ENCODE results near the gene EXO1. TPM values are rescaled to one million over a fixed set of nuclear protein-coding genes. Genes with fewer than 3 reads are reported as not detected.

The EXO1 gene
- total and polyA plus RNA-seq, 5 donors from 2014 or later, result 0.83 to 2.7 (median 2.0) TPM

DNA sequence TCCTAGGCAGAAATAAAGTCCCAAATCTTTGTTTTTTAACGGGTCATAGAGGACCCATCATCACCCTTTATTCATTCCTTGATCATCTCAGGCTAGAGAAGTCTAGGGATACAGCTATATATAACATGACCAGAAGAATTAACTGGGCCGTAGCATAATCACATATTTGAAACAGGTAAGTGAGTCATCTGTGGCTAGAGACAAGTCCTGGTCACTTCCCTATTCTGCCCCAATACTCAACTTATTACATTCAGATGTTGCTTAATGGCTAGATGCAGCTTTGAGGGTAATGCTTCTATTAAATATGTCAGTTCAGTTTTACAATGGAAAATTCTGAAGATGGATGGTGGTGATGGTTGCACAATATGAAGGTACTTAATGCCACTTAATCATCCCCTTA, 47.0 kb downstream of the EXO1 start:
- Histone ChIP-seq H3K27me3 (ENCODE audit: control insufficient read depth, insufficient read depth, low read length) (no peaks in the 10 kb centered on the region), H3K36me3 (ENCODE audit: control insufficient read depth, insufficient read depth, low read length) (no peaks in the 10 kb centered on the region), H3K4me3 (ENCODE audit: low read depth, low read length) (no peak overlapping the region), H3K9me3 (ENCODE audit: control insufficient read depth in 2 of 2, low read length in 2 of 2) (no peaks in the 10 kb centered on the region), H3K4me1 (ENCODE audit: control insufficient read depth, insufficient read depth, low read length, poor library complexity, severe bottlenecking) (no peaks in the 10 kb centered on the region), H3K27ac (ENCODE audit: insufficient read depth, low read length, poor library complexity, severe bottlenecking) (no peak overlapping the region)
- Mint-ChIP-seq H3K4me1 (peaks cover 0 to 6% (median under 1%) of the 10 kb centered on the region in 4 donors), H3K27ac (no peak overlapping the region), H3K9me3 (peaks cover 0 to 2% (median 0%) of the 10 kb centered on the region in 7 donors), H3K36me3 (no peaks in the 10 kb centered on the region), H3K4me3 (no peak overlapping the region), H3K27me3 (no peaks in the 10 kb centered on the region)
- ATAC-seq (ENCODE audit: low read depth in 2 of 2) (no peak), DNase-seq (no peak)

DNA sequence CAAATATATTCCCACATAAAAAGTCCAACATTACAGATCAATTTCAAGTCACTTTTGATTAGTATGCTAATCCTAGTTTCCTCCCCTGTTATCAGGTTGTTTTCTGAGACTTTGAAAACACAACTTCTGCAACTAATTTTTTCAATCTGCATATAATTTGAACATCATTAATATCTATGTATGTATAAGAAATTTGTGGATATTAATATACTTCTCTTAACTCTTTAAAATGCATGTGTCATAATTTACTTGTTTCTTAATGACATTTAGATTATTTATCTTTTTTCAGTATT, 48.6 kb downstream of the EXO1 start:
- H3K4me3 ChIP-seq (ENCODE audit: low read depth, low read length), result no peak overlapping the region
- H3K9me3 Mint-ChIP-seq, result peaks cover 0 to 2% (median 0%) of the 10 kb centered on the region in 7 donors
- H3K27ac ChIP-seq (ENCODE audit: insufficient read depth, low read length, poor library complexity, severe bottlenecking), result no peak overlapping the region
- H3K27ac Mint-ChIP-seq, result no peak overlapping the region
- H3K4me3 Mint-ChIP-seq, result no peak overlapping the region
- no peaks in the 10 kb centered on the region for H3K4me1 ChIP-seq (ENCODE audit: control insufficient read depth, insufficient read depth, low read length, poor library complexity, severe bottlenecking)
- no peaks in the 10 kb centered on the region for H3K27me3 Mint-ChIP-seq
- DNase-seq, result no peak
- peaks cover 0 to 2% (median 0%) of the 10 kb centered on the region in 4 donors for H3K4me1 Mint-ChIP-seq
- no peaks in the 10 kb centered on the region for H3K36me3 Mint-ChIP-seq
- ATAC-seq (ENCODE audit: low read depth in 2 of 2), result no peak
- H3K27me3 ChIP-seq (ENCODE audit: control insufficient read depth, insufficient read depth, low read length), result no peaks in the 10 kb centered on the region
- no peaks in the 10 kb centered on the region for H3K36me3 ChIP-seq (ENCODE audit: control insufficient read depth, insufficient read depth, low read length)
- no peaks in the 10 kb centered on the region for H3K9me3 ChIP-seq (ENCODE audit: control insufficient read depth in 2 of 2, low read length in 2 of 2)

DNA sequence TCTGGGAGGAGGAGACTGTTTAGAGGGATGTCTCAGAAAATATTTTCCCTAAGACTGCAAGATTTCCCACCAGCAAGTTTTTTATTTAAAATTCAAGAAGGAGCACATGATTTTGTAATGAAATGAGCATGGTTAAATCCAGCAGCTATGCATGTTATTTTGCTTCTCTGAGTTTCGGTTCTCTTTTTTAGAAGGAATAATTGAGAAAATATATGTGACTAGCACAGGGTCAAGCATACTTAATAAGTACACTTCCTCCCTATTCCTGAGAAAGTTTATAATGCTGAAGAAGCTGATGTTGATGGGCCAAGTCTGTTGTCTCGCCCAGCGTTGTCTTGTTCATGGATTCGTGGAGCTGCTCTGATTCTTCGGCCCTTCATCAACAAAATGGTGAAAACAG, 51.2 kb downstream of the EXO1 start:
- Mint-ChIP-seq H3K4me1 (no peaks in the 10 kb centered on the region), H3K27me3 (no peaks in the 10 kb centered on the region), H3K9me3 (peaks cover 0 to 2% (median 0%) of the 10 kb centered on the region in 7 donors), H3K27ac (no peak overlapping the region), H3K36me3 (no peaks in the 10 kb centered on the region), H3K4me3 (no peak overlapping the region)
- H3K36me3 ChIP-seq (ENCODE audit: control insufficient read depth, insufficient read depth, low read length), result no peaks in the 10 kb centered on the region
- no peaks in the 10 kb centered on the region for H3K27me3 ChIP-seq (ENCODE audit: control insufficient read depth, insufficient read depth, low read length)
- no peaks in the 10 kb centered on the region for H3K4me1 ChIP-seq (ENCODE audit: control insufficient read depth, insufficient read depth, low read length, poor library complexity, severe bottlenecking)
- ATAC-seq (ENCODE audit: low read depth in 2 of 2) (no peak), DNase-seq (no peak)
- H3K27ac ChIP-seq (ENCODE audit: insufficient read depth, low read length, poor library complexity, severe bottlenecking), result no peak overlapping the region
- no peaks in the 10 kb centered on the region for H3K9me3 ChIP-seq (ENCODE audit: control insufficient read depth in 2 of 2, low read length in 2 of 2)
- no peak overlapping the region for H3K4me3 ChIP-seq (ENCODE audit: low read depth, low read length)

DNA sequence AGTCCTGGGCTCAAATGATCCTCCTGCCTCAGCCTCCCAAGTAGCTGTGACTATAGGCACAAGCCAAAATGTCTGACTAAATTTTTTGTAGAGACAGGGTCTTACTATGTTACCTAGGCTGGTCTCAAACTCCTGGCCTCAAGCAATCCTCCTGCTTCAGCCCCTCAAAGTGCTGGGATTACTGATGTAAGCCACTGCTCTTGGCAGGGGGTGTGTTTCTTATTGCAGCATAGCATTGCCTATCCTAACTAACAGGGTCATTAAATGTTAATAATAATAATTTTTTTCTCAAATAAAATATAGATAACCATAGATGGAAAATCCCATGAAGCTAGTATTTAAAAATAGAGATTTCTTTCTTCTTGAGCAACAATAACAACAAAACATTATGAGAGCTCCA, 52.4 kb downstream of the EXO1 start:
- Mint-ChIP-seq H3K27me3 (no peaks in the 10 kb centered on the region), H3K4me1 (no peaks in the 10 kb centered on the region), H3K9me3 (peaks cover 0 to 2% (median 0%) of the 10 kb centered on the region in 7 donors), H3K36me3 (no peaks in the 10 kb centered on the region), H3K27ac (no peak overlapping the region), H3K4me3 (no peak overlapping the region)
- no peak for DNase-seq
- ATAC-seq (ENCODE audit: low read depth in 2 of 2), result no peak
- no peaks in the 10 kb centered on the region for H3K9me3 ChIP-seq (ENCODE audit: control insufficient read depth in 2 of 2, low read length in 2 of 2)
- no peaks in the 10 kb centered on the region for H3K36me3 ChIP-seq (ENCODE audit: control insufficient read depth, insufficient read depth, low read length)
- no peak overlapping the region for H3K4me3 ChIP-seq (ENCODE audit: low read depth, low read length)
- no peaks in the 10 kb centered on the region for H3K4me1 ChIP-seq (ENCODE audit: control insufficient read depth, insufficient read depth, low read length, poor library complexity, severe bottlenecking)
- no peaks in the 10 kb centered on the region for H3K27me3 ChIP-seq (ENCODE audit: control insufficient read depth, insufficient read depth, low read length)
- H3K27ac ChIP-seq (ENCODE audit: insufficient read depth, low read length, poor library complexity, severe bottlenecking), result no peak overlapping the region

DNA sequence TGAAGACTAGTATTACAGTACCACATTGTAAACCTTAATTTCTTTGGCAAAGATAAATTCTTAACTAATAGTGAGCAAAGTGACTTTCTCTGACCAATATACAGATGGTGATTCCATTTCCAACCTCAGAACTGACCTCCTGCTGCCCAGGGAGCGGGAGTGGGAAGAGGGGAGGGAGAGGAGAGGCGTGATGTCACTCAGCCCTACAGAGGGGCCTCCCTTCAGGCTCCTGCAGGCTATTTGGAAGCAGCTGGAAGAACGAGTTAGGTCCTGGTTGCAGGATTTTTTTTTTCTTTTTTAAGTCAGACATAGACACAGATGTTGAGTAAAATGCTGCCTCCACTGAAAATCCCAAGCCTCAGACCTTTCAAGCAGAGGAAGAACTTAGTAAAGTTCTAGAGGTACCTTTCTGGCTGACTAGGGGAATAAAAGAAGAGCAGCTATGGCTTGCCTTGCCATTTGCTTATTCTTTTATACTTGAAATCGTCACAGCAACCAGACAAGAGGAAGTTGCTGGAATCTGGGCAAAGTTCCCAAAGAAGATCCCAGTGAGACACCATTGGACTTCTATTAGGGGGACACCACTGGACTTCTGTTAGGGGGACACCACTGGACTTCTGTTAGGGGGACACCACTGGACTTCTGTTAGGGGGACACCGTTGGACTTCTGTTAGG, 54.5 kb downstream of the EXO1 start:
- Histone ChIP-seq H3K27me3 (ENCODE audit: control insufficient read depth, insufficient read depth, low read length) (no peaks in the 10 kb centered on the region), H3K27ac (ENCODE audit: insufficient read depth, low read length, poor library complexity, severe bottlenecking) (no peak overlapping the region), H3K9me3 (ENCODE audit: control insufficient read depth in 2 of 2, low read length in 2 of 2) (no peaks in the 10 kb centered on the region), H3K36me3 (ENCODE audit: control insufficient read depth, insufficient read depth, low read length) (no peaks in the 10 kb centered on the region), H3K4me3 (ENCODE audit: low read depth, low read length) (no peak overlapping the region), H3K4me1 (ENCODE audit: control insufficient read depth, insufficient read depth, low read length, poor library complexity, severe bottlenecking) (no peaks in the 10 kb centered on the region)
- H3K4me3 Mint-ChIP-seq, result no peak overlapping the region
- H3K4me1 Mint-ChIP-seq, result no peaks in the 10 kb centered on the region
- no peaks in the 10 kb centered on the region for H3K36me3 Mint-ChIP-seq
- ATAC-seq (ENCODE audit: low read depth in 2 of 2) (no peak), DNase-seq (no peak)
- no peak overlapping the region for H3K27ac Mint-ChIP-seq
- H3K27me3 Mint-ChIP-seq, result peaks cover 5% of the 10 kb centered on the region
- H3K9me3 Mint-ChIP-seq, result peaks cover 0 to 2% (median 0%) of the 10 kb centered on the region in 7 donors

DNA sequence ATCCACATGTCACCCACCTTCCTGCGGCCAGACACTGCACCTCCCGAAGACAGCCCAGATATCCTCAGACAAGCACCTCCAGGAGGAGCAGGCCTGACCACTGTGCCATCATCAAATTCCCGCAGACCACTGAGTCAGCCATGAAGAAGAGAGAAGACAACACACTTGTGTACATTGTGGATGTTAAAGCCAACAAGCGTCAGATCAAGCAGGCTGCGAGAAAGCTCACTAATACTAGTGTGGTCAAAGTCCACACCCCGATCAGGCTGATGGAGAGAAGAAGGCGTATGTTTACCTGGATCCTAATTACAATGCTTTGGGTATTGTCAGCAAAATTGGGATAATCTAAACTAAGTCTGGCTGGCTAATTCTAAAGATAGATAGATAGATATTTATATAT, 68.2 kb downstream of the EXO1 start:
- H3K9me3 Mint-ChIP-seq, result peaks cover 0 to 3% (median 0%) of the 10 kb centered on the region in 7 donors
- no peaks in the 10 kb centered on the region for H3K27me3 Mint-ChIP-seq
- DNase-seq (no peak), ATAC-seq (ENCODE audit: low read depth in 2 of 2) (no peak)
- H3K36me3 Mint-ChIP-seq, result no peaks in the 10 kb centered on the region
- no peak overlapping the region for H3K27ac Mint-ChIP-seq
- no peaks in the 10 kb centered on the region for H3K9me3 ChIP-seq (ENCODE audit: control insufficient read depth in 2 of 2, low read length in 2 of 2)
- H3K36me3 ChIP-seq (ENCODE audit: control insufficient read depth, insufficient read depth, low read length), result no peaks in the 10 kb centered on the region
- H3K4me1 Mint-ChIP-seq, result no peaks in the 10 kb centered on the region
- no peak overlapping the region for H3K4me3 ChIP-seq (ENCODE audit: low read depth, low read length)
- no peak overlapping the region for H3K4me3 Mint-ChIP-seq
- no peak overlapping the region for H3K27ac ChIP-seq (ENCODE audit: insufficient read depth, low read length, poor library complexity, severe bottlenecking)
- H3K27me3 ChIP-seq (ENCODE audit: control insufficient read depth, insufficient read depth, low read length), result no peaks in the 10 kb centered on the region
- no peaks in the 10 kb centered on the region for H3K4me1 ChIP-seq (ENCODE audit: control insufficient read depth, insufficient read depth, low read length, poor library complexity, severe bottlenecking)

DNA sequence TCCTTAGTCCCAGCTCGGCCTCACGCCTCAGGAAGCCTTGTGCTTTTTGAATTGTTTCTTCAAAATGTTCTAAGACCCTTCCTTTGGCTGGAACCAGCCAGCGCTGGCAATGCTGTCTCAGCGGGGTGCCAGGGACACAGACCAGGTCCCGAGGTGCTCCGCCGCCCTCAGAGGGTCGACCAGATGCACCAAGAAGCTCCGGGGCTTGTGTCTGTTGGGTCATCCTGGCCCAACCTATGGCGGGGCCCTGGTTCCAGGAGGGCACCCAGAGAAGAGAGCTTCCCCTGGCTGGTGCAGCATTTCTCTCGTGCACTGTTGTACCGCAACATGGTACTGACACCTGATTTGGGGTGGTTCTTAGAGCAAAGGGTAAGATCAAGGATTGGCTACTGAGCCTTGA, 69.5 kb downstream of the EXO1 start:
- Histone ChIP-seq H3K9me3 (ENCODE audit: control insufficient read depth in 2 of 2, low read length in 2 of 2) (no peaks in the 10 kb centered on the region), H3K4me1 (ENCODE audit: control insufficient read depth, insufficient read depth, low read length, poor library complexity, severe bottlenecking) (no peaks in the 10 kb centered on the region), H3K27ac (ENCODE audit: insufficient read depth, low read length, poor library complexity, severe bottlenecking) (no peak overlapping the region), H3K27me3 (ENCODE audit: control insufficient read depth, insufficient read depth, low read length) (no peaks in the 10 kb centered on the region), H3K4me3 (ENCODE audit: low read depth, low read length) (no peak overlapping the region), H3K36me3 (ENCODE audit: control insufficient read depth, insufficient read depth, low read length) (no peaks in the 10 kb centered on the region)
- Mint-ChIP-seq H3K27ac (no peak overlapping the region), H3K27me3 (no peaks in the 10 kb centered on the region), H3K4me3 (no peak overlapping the region), H3K9me3 (peaks cover 0 to 3% (median 0%) of the 10 kb centered on the region in 7 donors), H3K36me3 (no peaks in the 10 kb centered on the region), H3K4me1 (no peaks in the 10 kb centered on the region)
- no peak for DNase-seq
- ATAC-seq (ENCODE audit: low read depth in 2 of 2), result no peak

DNA sequence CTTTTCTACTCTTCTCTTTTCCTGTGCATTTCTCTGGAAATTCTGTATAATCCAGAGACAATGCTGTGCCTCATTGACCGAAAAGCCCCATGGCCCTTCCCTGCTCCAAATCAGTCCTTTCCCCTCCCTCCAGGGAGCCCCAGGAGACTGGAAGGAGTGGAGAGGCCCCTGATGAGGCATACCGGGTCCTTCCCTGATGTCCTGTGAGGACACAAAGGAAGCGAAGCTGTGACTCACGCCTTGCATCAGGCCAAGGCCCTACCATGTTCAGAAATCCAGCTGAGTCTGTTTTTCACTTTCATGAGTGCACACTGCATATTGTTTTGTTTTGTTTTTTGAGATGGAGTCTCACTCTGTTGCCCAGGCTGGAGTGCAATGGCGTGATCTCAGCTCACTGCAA, 70.9 kb downstream of the EXO1 start:
- H3K4me3 Mint-ChIP-seq, result no peak overlapping the region
- no peaks in the 10 kb centered on the region for H3K27me3 Mint-ChIP-seq
- no peaks in the 10 kb centered on the region for H3K4me1 ChIP-seq (ENCODE audit: control insufficient read depth, insufficient read depth, low read length, poor library complexity, severe bottlenecking)
- ATAC-seq (ENCODE audit: low read depth in 2 of 2) (no peak), DNase-seq (no peak)
- H3K27ac ChIP-seq (ENCODE audit: insufficient read depth, low read length, poor library complexity, severe bottlenecking), result no peak overlapping the region
- no peaks in the 10 kb centered on the region for H3K36me3 ChIP-seq (ENCODE audit: control insufficient read depth, insufficient read depth, low read length)
- H3K27ac Mint-ChIP-seq, result no peak overlapping the region
- H3K4me1 Mint-ChIP-seq, result no peaks in the 10 kb centered on the region
- H3K36me3 Mint-ChIP-seq, result no peaks in the 10 kb centered on the region
- no peak overlapping the region for H3K4me3 ChIP-seq (ENCODE audit: low read depth, low read length)
- H3K9me3 Mint-ChIP-seq, result peaks cover 0 to 2% (median 0%) of the 10 kb centered on the region in 7 donors
- H3K9me3 ChIP-seq (ENCODE audit: control insufficient read depth in 2 of 2, low read length in 2 of 2), result no peaks in the 10 kb centered on the region
- H3K27me3 ChIP-seq (ENCODE audit: control insufficient read depth, insufficient read depth, low read length), result no peaks in the 10 kb centered on the region
